Measurements from ENCODE around the gene NRXN3. TPM values are rescaled to one million over a fixed set of nuclear protein-coding genes. Genes with fewer than 3 reads are reported as not detected.
A peak's percentile ranks its signal among the peaks of the same experiment; 100 is the strongest.

Gene NRXN3
- total and polyA plus RNA-seq, 2 experiments from 2014 or later = 0.69 to 1.5 TPM

GRCh38 chr14:79294499-79294898, 1124.3 kb downstream of the NRXN3 start:
- TF ChIP-seq CTCF (IDR thresholded peaks at IDR 0.05; ENCODE audit: low read depth, low read length) = no peak
- DNase-seq (ENCODE audit: low read depth in 1 of 2, low spot score in 1 of 2) = no peak
- Histone ChIP-seq H3K4me3 (no peak overlapping the region), H3K27me3 (peaks cover 8% of the 10 kb centered on the region), H3K27ac (no peak overlapping the region), H3K9me3 (ENCODE audit: low read depth) (no peaks in the 10 kb centered on the region), H3K4me1 (ENCODE audit: low read depth) (peaks cover 23% of the 10 kb centered on the region), H3K36me3 (no peaks in the 10 kb centered on the region)

- Histone ChIP-seq H3K27me3 (peaks cover 8% of the 10 kb centered on the region), H3K4me1 (ENCODE audit: low read depth) (peaks cover 23% of the 10 kb centered on the region), H3K4me3 (no peak overlapping the region), H3K9me3 (ENCODE audit: low read depth) (no peaks in the 10 kb centered on the region), H3K36me3 (no peaks in the 10 kb centered on the region), H3K27ac (no peak overlapping the region)
- DNase-seq (ENCODE audit: low read depth in 1 of 2, low spot score in 1 of 2) = no peak
- no peak for TF ChIP-seq CTCF (IDR thresholded peaks at IDR 0.05; ENCODE audit: low read depth, low read length)
These were observed 1125.2 kb downstream of the NRXN3 start for GRCh38 chr14:79295385-79295784.

- Histone ChIP-seq H3K36me3 (no peaks in the 10 kb centered on the region), H3K4me1 (ENCODE audit: low read depth) (peaks cover 22% of the 10 kb centered on the region), H3K9me3 (ENCODE audit: low read depth) (no peaks in the 10 kb centered on the region), H3K27ac (no peak overlapping the region), H3K4me3 (no peak overlapping the region), H3K27me3 (peaks cover 3% of the 10 kb centered on the region)
- no peak for DNase-seq (ENCODE audit: low read depth in 1 of 2, low spot score in 1 of 2)
- no peak for TF ChIP-seq CTCF (IDR thresholded peaks at IDR 0.05; ENCODE audit: low read depth, low read length)
These were observed 1128.2 kb downstream of the NRXN3 start for GRCh38 chr14:79298373-79298772.

GRCh38 chr14:79299162-79299561, 1129.0 kb downstream of the NRXN3 start:
- Histone ChIP-seq H3K27ac (no peak overlapping the region), H3K36me3 (no peaks in the 10 kb centered on the region), H3K4me3 (no peak overlapping the region), H3K4me1 (ENCODE audit: low read depth) (peaks cover 17% of the 10 kb centered on the region), H3K27me3 (peaks cover 3% of the 10 kb centered on the region), H3K9me3 (ENCODE audit: low read depth) (no peaks in the 10 kb centered on the region)
- DNase-seq (ENCODE audit: low read depth in 1 of 2, low spot score in 1 of 2) = peak in 1 of 2 donors; percentile 24
- no peak for TF ChIP-seq CTCF (IDR thresholded peaks at IDR 0.05; ENCODE audit: low read depth, low read length)

- H3K27ac ChIP-seq = no peak overlapping the region
These were observed 1134.1 kb downstream of the NRXN3 start for GRCh38 chr14:79304279-79304678.

More at GRCh38 chr14:79304279-79304678, 1134.1 kb downstream of the NRXN3 start:
- no peak overlapping the region for H3K4me3 ChIP-seq
- TF ChIP-seq CTCF (IDR thresholded peaks at IDR 0.05; ENCODE audit: low read depth, low read length) = no peak
- H3K36me3 ChIP-seq = no peaks in the 10 kb centered on the region
- peaks cover 12% of the 10 kb centered on the region for H3K4me1 ChIP-seq (ENCODE audit: low read depth)
- H3K27me3 ChIP-seq = peaks cover 5% of the 10 kb centered on the region
- no peaks in the 10 kb centered on the region for H3K9me3 ChIP-seq (ENCODE audit: low read depth)
- DNase-seq (ENCODE audit: low read depth in 1 of 2, low spot score in 1 of 2) = no peak

Data from cardiac muscle cell (in vitro differentiated cells and primary cell).